ENCODE results near the gene AGAP1.

Gene AGAP1

GRCh38 chr2:235511187-235511661, 17.4 kb downstream of the AGAP1 start:
- DNase-seq = no peak

GRCh38 chr2:235511751-235512698, 18.2 kb downstream of the AGAP1 start:
- no peak for DNase-seq

GRCh38 chr2:235512699-235513053, 18.8 kb downstream of the AGAP1 start:
- no peak for DNase-seq

GRCh38 chr2:235513984-235514626, 20.3 kb downstream of the AGAP1 start:
- no peak for DNase-seq

- no peak for DNase-seq
Measured at GRCh38 chr2:235514627-235515363, 21.0 kb downstream of the AGAP1 start.

GRCh38 chr2:235515364-235515742, 21.5 kb downstream of the AGAP1 start:
- no peak for DNase-seq

- no peak for DNase-seq
Measured at GRCh38 chr2:235515821-235516220, 22.0 kb downstream of the AGAP1 start.

- DNase-seq = no peak
Measured at GRCh38 chr2:235516257-235516656, 22.4 kb downstream of the AGAP1 start.

- no peak for DNase-seq
Measured at GRCh38 chr2:235518322-235519090, 24.7 kb downstream of the AGAP1 start.

- DNase-seq = no peak
Measured at GRCh38 chr2:235520787-235521186, 26.9 kb downstream of the AGAP1 start.

- no peak for DNase-seq
Measured at GRCh38 chr2:235521844-235522243, 28.0 kb downstream of the AGAP1 start.

GRCh38 chr2:235523021-235523420, 29.2 kb downstream of the AGAP1 start:
- DNase-seq = no peak

- DNase-seq = no peak
Measured at GRCh38 chr2:235523486-235524150, 29.8 kb downstream of the AGAP1 start.

GRCh38 chr2:235526166-235526565, 32.3 kb downstream of the AGAP1 start:
- DNase-seq = no peak

GRCh38 chr2:235527806-235528469, 34.1 kb downstream of the AGAP1 start:
- no peak for DNase-seq

- no peak for DNase-seq
Measured at GRCh38 chr2:235529621-235530020, 35.8 kb downstream of the AGAP1 start.

GRCh38 chr2:235530735-235531134, 36.9 kb downstream of the AGAP1 start:
- DNase-seq = no peak

GRCh38 chr2:235532307-235532706, 38.5 kb downstream of the AGAP1 start:
- DNase-seq = no peak

GRCh38 chr2:235533198-235533597, 39.4 kb downstream of the AGAP1 start:
- DNase-seq = no peak

GRCh38 chr2:235533616-235534385, 40.0 kb downstream of the AGAP1 start:
- no peak for DNase-seq
